Muscle layer of colon (tissue), 2 donors: ENCODE results near the gene FGF22.
"Not testable (repeated sequence)": the region's sequence is repeated elsewhere in the genome, so short reads cannot be mapped to it uniquely, and the experiment has no call there.

Experiments
- H3K27ac ChIP-seq: one replicate; pipeline ENCODE4 v1.7.0; 2013; ENCODE audit warnings: low read depth, mild to moderate bottlenecking, low read length, moderate library complexity
- H3K27me3 ChIP-seq, 2 donors: one replicate each; pipeline ENCODE4 v1.7.0; 2013; ENCODE audit warnings: low read length in 2 of 2, mild to moderate bottlenecking in 2 of 2; ENCODE audit not compliant: insufficient read depth in 2 of 2, control insufficient read depth in 1 of 2
- H3K36me3 ChIP-seq: one replicate; pipeline ENCODE4 v1.7.0; 2013; ENCODE audit warnings: mild to moderate bottlenecking, low read length; ENCODE audit not compliant: insufficient read depth
- H3K4me1 ChIP-seq: one replicate; pipeline ENCODE4 v1.7.0; 2013; ENCODE audit warnings: mild to moderate bottlenecking, low read length; ENCODE audit not compliant: insufficient read depth
- H3K4me3 ChIP-seq, 2 donors: one replicate each; pipeline ENCODE4 v1.7.0; 2013; ENCODE audit warnings: low read length in 2 of 2, low read depth in 1 of 2, mild to moderate bottlenecking in 1 of 2, moderate library complexity in 1 of 2
- H3K9ac ChIP-seq: one replicate; pipeline ENCODE4 v1.7.0; 2013; ENCODE audit warnings: low read length
- H3K9me3 ChIP-seq: one replicate; pipeline ENCODE4 v1.7.0; 2013; ENCODE audit warnings: mild to moderate bottlenecking, low read length
- donor health status: abdominal sarcoma.
- donor health status: Adenocarcinoma of cecum.

Gene FGF22

DNA sequence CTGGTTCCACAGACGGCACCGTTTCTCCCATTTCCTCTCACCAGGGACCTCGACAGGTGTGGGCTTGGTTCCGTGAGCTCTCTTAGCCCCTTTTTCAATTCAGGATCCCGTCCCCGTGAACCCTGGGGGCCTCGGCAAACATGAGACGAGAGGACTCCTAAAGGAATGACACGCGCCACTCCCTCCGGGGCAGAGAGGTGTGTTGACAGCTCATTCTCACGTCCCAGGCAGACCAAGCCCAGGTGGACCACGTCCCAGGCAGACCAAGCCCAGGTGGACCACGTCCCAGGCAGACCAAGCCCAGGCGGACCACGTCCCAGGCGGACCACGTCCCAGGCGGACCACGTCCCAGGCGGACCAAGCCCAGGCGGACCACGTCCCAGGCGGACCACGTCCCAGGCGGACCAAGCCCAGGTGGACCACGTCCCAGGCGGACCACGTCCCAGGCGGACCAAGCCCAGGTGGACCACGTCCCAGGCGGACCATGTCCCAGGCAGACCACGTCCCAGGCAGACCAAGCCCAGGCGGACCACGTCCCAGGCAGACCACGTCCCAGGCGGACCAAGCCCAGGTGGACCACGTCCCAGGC is 27.4 kb downstream of the FGF22 start:
- not testable (repeated sequence) for H3K9me3 ChIP-seq, H3K36me3 ChIP-seq, H3K27ac ChIP-seq, H3K4me3 ChIP-seq, H3K27me3 ChIP-seq, H3K9ac ChIP-seq
- H3K4me1 ChIP-seq: peaks cover 17% of the 10 kb centered on the region

DNA sequence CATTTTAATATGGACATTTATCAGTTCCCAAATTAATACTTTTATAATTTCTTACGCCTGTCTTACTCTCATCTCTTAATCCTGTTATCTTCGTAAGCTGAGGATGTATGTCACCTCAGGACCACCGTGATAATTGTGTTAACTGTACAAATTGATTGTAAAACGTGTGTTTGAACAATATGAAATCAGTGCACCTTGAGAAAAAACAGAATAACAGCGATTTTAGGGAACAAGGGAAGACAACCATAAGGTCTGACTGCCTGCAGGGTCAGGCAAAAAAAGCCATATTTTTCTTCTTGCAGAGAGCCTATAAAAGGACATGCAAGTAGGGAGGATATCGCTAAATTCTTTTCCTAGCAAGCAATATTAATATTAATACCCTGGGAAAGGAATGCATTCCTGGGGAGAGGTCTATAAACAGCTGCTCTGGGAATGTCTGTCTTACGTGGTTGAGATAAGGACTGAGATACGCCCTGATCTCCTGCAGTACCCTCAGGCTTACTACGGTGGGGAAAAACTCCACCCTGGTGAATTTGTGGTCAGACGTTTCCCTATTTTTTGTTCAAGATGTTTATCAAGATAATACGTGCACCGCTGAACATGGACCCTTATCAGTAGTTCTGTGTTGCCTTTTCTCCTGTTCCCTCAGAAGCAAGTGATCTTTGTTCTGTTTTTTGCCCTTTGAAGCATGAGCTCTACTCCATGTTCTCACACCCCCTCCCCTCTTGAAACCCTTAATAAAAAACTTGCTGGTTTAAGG is 29.2 kb downstream of the FGF22 start:
- not testable (repeated sequence) for H3K36me3 ChIP-seq, H3K9me3 ChIP-seq, H3K9ac ChIP-seq, H3K27me3 ChIP-seq, H3K27ac ChIP-seq, H3K4me3 ChIP-seq
- H3K4me1 ChIP-seq: peaks cover 14% of the 10 kb centered on the region

DNA sequence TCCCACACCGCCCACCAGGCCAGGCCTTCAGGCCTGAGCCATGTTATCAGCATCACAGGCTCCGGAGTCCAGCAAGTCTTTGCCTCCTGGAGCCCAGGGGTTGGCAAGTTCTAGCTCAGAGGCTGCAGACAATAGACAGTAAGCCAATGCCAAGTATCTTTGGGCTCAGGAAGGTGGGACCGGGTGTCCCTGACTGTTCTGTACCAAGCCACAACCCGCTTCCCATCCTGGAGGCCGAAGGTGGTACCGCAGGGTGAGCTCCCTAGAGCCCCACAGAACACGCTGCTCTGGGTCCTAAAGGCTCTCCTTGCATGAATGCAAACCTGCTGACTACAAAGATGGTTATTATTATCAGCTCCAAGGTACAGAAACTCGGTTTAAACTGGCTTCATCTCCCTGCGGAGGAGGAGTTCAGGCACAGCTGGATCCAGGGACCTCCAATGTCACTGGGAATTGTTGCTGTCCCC is 31.0 kb downstream of the FGF22 start:
- H3K4me3 ChIP-seq: no peak overlapping the region
- H3K4me1 ChIP-seq: peaks cover 2% of the 10 kb centered on the region
- H3K9me3 ChIP-seq: no peaks in the 10 kb centered on the region
- H3K27me3 ChIP-seq: no peaks in the 10 kb centered on the region
- no peak overlapping the region for H3K27ac ChIP-seq
- H3K36me3 ChIP-seq: no peaks in the 10 kb centered on the region
- no peak overlapping the region for H3K9ac ChIP-seq

DNA sequence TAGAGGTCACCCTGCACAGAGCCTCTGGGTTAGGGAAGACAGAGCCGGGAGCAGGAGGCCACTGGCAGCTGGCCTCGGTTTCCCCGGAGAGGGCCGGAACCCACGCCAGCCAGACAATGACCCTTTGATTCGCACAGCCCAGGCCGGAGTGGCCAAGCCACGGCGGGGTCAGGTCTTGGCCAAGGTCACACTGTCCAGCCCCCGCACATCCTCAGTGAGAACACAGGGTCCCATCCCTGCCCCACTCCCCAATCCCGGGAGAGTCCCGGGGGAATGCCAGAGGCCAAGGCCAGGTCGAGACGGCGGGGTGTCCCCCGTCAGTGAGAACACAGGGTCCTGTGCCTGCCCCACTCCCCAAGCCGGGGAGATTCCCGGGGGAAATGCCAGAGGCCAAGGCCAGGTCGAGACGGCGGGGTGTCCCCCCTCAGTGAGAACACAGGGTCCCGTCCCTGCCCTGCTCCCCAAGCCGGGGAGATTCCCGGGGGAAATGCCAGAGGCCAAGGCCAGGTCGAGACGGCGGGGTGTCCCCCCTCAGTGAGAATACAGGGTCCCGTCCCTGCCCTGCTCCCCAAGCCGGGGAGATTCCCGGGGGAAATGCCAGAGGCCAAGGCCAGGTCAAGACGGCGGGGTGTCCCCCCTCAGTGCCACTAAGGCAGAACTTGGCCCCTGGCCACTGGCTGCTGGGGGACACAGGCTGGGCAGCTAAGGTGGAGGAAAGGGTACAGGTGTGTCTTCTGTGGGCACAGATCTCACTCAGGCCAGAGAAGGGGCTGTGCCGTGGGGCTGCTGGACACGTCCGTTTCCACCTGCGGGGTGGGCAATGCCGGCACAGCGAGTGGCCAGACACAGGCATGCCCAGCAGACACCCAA is 34.8 kb downstream of the FGF22 start:
- Histone ChIP-seq H3K27ac (peak overlapping the region; percentile 49), H3K27me3 (peaks cover 0 to 6% of the 10 kb centered on the region in 2 donors), H3K9me3 (no peaks in the 10 kb centered on the region), H3K4me1 (peaks cover 20% of the 10 kb centered on the region), H3K9ac (no peak overlapping the region), H3K4me3 (no peak overlapping the region), H3K36me3 (no peaks in the 10 kb centered on the region)

DNA sequence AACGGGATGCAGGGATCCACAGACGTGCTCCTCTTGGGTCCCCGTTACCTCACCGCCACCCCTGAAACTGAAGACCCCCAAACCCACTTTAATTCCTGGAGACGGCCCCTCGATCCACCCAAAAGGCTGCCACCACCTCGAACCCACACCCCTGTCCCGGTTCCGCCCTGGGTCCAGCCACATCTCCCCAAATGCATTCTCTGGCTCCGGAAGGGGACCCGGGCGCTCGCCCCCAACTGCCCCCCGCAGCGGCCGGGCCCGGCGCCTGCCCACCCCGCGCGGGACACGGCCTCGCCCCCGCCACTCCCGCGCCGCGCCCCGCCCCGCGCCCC is 36.3 kb downstream of the FGF22 start:
- Histone ChIP-seq H3K9me3 (no peaks in the 10 kb centered on the region), H3K4me3 (no peak overlapping the region), H3K4me1 (peaks cover 21% of the 10 kb centered on the region), H3K27ac (peak overlapping the region; percentile 49), H3K36me3 (no peaks in the 10 kb centered on the region), H3K27me3 (peaks cover 0 to 6% of the 10 kb centered on the region in 2 donors), H3K9ac (no peak overlapping the region)

DNA sequence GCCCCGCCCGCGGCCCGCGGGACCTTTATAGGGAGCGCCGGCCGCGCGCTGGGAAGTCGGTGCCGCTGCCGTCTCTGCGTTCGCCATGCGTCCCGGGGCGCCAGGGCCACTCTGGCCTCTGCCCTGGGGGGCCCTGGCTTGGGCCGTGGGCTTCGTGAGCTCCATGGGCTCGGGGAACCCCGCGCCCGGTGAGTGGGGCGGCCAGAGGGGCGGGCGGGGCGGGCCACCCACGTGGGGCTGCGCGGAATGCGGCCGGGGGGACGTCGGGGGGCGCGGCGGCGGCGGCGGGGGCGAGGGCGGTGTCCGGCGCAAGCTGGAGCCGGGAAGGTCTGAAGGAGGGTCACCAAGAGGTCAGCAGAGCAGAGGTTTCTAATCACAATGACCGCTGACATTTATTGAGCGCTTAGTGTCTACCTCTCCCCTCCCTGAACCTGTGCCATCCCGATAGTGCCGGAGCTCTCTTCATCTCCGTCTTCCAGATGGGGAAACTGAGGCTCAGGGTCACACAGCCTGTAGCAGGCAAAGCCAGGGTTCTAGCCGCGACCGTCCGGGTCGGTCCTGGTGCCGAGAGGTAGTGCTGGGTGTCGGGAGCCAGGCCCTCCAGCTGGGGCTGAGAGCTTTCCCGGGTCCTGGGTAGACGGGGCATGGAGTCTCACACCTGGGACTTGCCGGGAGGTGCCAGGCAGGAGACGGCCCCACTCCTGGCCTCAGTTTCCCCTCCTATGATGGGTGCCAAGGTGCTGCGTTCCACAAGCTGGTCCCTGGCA is 36.8 kb downstream of the FGF22 start, which contains the start of gene FSTL3:
TSS of gene FSTL3 (plus strand) at position 54 of the 767 bp plus-strand sequence. CDS start at position 86, 32 bp downstream.
- H3K9me3 ChIP-seq: no peaks in the 10 kb centered on the region
- peak within 1 kb of the TSS; percentile 47 to 71 for H3K4me3 ChIP-seq
- peak within 1 kb of the TSS; percentile 61 for H3K9ac ChIP-seq
- peak within 1 kb of the TSS; percentile 78 for H3K27ac ChIP-seq
- no peaks in the 10 kb centered on the region for H3K36me3 ChIP-seq
- peaks cover 21% of the 10 kb centered on the region for H3K4me1 ChIP-seq
- peaks cover 0 to 6% of the 10 kb centered on the region in 2 donors for H3K27me3 ChIP-seq

DNA sequence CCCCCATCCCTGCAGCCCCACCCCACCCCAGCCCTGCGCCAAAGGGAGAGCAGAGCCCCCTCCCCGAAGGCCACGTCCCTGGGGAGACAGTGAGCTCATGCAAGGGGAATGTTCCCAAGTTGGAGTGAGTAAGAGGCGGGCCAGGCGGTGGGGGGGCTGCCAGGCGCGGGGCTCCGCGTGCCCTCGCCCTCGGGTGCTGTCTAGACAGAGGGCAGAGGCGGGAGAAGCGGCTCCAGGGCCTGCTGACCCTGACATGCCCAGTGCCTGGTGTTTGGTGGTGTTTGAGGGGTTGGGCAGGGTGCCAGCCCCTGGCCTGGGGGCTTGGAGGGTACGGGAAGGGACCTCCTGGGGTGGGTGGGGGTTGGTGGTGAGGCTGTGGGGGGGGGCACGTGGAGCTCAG is 37.5 kb downstream of the FGF22 start:
- H3K4me3 ChIP-seq: peak overlapping the region in 1 of 2 donors; percentile 47
- H3K9ac ChIP-seq: peak overlapping the region; percentile 61
- H3K4me1 ChIP-seq: peaks cover 21% of the 10 kb centered on the region

DNA sequence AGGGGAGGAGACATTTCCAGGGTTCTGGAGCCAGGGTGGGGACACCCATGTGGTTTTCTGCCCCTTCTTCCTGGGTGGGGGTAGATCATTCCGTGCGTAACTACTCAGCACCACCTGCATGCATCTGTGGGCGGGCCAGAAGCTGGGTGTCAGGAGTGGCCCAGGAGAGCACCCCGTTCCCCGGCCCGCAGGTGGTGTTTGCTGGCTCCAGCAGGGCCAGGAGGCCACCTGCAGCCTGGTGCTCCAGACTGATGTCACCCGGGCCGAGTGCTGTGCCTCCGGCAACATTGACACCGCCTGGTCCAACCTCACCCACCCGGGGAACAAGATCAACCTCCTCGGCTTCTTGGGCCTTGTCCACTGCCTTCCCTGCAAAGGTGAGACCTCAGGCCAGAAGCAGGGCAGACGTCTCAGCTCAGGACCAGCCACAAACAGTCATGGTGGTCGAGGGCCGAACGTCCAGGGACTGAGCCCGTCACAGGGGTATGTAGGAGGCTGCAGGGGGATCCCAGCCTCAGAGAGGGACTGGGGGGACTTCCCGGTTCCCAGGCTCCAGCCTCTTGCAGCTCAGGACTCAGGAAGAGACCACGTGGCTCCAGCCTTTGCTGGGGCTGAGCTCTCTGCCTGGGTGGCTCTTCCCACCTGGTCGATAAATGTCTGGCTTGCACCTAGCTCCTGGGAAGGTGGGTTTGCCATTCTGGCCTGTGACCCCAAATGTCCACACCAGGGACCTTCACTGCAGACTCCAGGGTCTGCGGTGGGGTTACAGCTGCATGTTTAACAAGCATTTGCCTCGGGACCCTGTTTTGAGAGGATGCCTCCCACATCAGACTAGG is 38.1 kb downstream of the FGF22 start:
- no peak overlapping the region for H3K9ac ChIP-seq
- H3K4me3 ChIP-seq: peak overlapping the region in 1 of 2 donors; percentile 17
- no peaks in the 10 kb centered on the region for H3K9me3 ChIP-seq
- H3K4me1 ChIP-seq: peaks cover 21% of the 10 kb centered on the region
- H3K36me3 ChIP-seq: no peaks in the 10 kb centered on the region
- peak overlapping the region; percentile 78 for H3K27ac ChIP-seq
- peaks cover 0 to 6% of the 10 kb centered on the region in 2 donors for H3K27me3 ChIP-seq

More for the DNA sequence above, 37.5 kb downstream of the FGF22 start:
- no peaks in the 10 kb centered on the region for H3K36me3 ChIP-seq
- H3K27ac ChIP-seq: peak overlapping the region; percentile 78
- H3K9me3 ChIP-seq: no peaks in the 10 kb centered on the region
- peaks cover 0 to 6% of the 10 kb centered on the region in 2 donors for H3K27me3 ChIP-seq

DNA sequence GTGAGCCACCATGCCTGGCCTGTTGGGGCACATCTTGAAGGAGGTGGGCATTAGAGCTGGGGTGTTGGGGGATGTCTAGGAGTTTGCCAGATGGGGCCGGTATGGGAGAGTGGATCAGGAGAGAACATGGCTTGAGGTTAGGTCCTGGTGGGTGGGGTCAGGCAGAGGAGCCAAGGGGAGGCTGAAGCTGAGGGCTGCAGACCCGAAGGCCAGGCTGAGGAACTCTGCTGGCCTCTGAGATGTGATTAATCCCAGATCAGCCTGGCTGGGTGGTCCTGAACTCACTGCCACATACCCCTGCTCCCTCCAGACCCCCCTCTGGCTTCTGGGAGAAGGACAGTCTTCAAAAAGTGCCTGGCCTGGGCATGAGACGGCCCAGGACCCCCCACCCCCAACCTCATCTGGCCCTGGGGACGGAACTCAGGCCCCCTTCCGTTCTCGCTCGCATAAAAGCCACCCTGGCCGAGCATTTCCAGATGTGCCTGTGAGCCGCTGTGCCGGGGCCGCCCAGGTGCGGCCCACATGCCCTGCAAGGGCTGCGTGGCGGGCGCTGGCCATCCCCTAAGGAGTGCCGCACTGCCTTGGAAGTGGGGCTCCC is 39.2 kb downstream of the FGF22 start:
- Histone ChIP-seq H3K4me3 (peak overlapping the region in 1 of 2 donors; percentile 58), H3K36me3 (no peaks in the 10 kb centered on the region), H3K27me3 (peaks cover 0 to 6% of the 10 kb centered on the region in 2 donors), H3K4me1 (peaks cover 21% of the 10 kb centered on the region), H3K27ac (peak overlapping the region; percentile 73), H3K9me3 (no peaks in the 10 kb centered on the region), H3K9ac (peak overlapping the region; percentile 53)
